GM06990 (cell line): ENCODE results near the gene EPB41L4A.

Experiments
- DNase-seq: peaks from one replicate; pipeline ENCODE4 v3.0.0-alpha.2; 2011; ENCODE audit not compliant: insufficient read length; ENCODE audit errors: extremely low read depth
- H3K27me3 ChIP-seq: replicated peaks from 2 replicates; pipeline ENCODE4 v1.6.0; 2011; ENCODE audit warnings: low read length; ENCODE audit not compliant: control insufficient read depth, insufficient read depth
- H3K36me3 ChIP-seq: 2 replicates; pipeline ENCODE4 v1.5.1; 2011; ENCODE audit warnings: low read length; ENCODE audit not compliant: control insufficient read depth, insufficient read depth
- H3K4me3 ChIP-seq: replicated peaks from 2 replicates; pipeline ENCODE4 v1.5.1; 2011; ENCODE audit warnings: low read depth, mild to moderate bottlenecking, control low read depth, low read length
- CTCF ChIP-seq: IDR thresholded peaks from 2 replicates; pipeline ENCODE4 v1.5.1; 2011; ENCODE audit warnings: low read length, control low read depth, mild to moderate bottlenecking, inconsistent platforms; ENCODE audit not compliant: insufficient read depth, poor library complexity, severe bottlenecking

Gene EPB41L4A

GRCh38 chr5:112201141-112201540 is 217.9 kb downstream of the EPB41L4A start:
- Histone ChIP-seq H3K36me3 (no peaks in the 10 kb centered on the region), H3K27me3 (no peaks in the 10 kb centered on the region; the same call in 1 of the 2 replicates), H3K4me3 (no peak overlapping the region)
- DNase-seq: no peak
- TF ChIP-seq CTCF: no peak

GRCh38 chr5:112200131-112200530 is 218.9 kb downstream of the EPB41L4A start:
- no peak for TF ChIP-seq CTCF
- Histone ChIP-seq H3K36me3 (no peaks in the 10 kb centered on the region), H3K4me3 (no peak overlapping the region), H3K27me3 (no peaks in the 10 kb centered on the region)
- DNase-seq: no peak

- Histone ChIP-seq H3K4me3 (no peak overlapping the region), H3K27me3 (no peaks in the 10 kb centered on the region), H3K36me3 (no peaks in the 10 kb centered on the region)
- TF ChIP-seq CTCF: no peak
- DNase-seq: no peak
These were observed 222.5 kb downstream of the EPB41L4A start for GRCh38 chr5:112196584-112196983.

- DNase-seq: no peak
- H3K36me3 ChIP-seq: no peaks in the 10 kb centered on the region
- no peak overlapping the region for H3K4me3 ChIP-seq
- no peak for TF ChIP-seq CTCF
- H3K27me3 ChIP-seq: no peaks in the 10 kb centered on the region
These were observed 223.2 kb downstream of the EPB41L4A start for GRCh38 chr5:112195924-112196323.

- Histone ChIP-seq H3K27me3 (no peaks in the 10 kb centered on the region), H3K4me3 (no peak overlapping the region), H3K36me3 (no peaks in the 10 kb centered on the region)
- DNase-seq: no peak
- TF ChIP-seq CTCF: no peak
These were observed 226.2 kb downstream of the EPB41L4A start for GRCh38 chr5:112192866-112193265.

GRCh38 chr5:112192072-112192471 is 227.0 kb downstream of the EPB41L4A start:
- H3K27me3 ChIP-seq: no peaks in the 10 kb centered on the region
- DNase-seq: no peak
- TF ChIP-seq CTCF: no peak
- H3K36me3 ChIP-seq: no peaks in the 10 kb centered on the region
- no peak overlapping the region for H3K4me3 ChIP-seq
